Measurements from ENCODE around the gene PRKCA. TPM values are rescaled to one million over a fixed set of nuclear protein-coding genes. Genes with fewer than 3 reads are reported as not detected.

The PRKCA gene
- total RNA-seq, 1 donor from 2014 or later: 29.0 TPM

GRCh38 chr17:66751771-66752170, 449.4 kb downstream of the PRKCA start:
- Histone ChIP-seq H3K36me3 (peaks cover 2% of the 10 kb centered on the region), H3K27ac (no peak overlapping the region), H3K4me3 (no peak overlapping the region), H3K27me3 (ENCODE audit: low read depth) (no peaks in the 10 kb centered on the region), H3K4me1 (no peaks in the 10 kb centered on the region), H3K9me3 (no peaks in the 10 kb centered on the region)
- intact Hi-C loops (cut with DNase I): no loop called here
- no peak for ATAC-seq
- no peak for TF ChIP-seq CTCF (IDR thresholded peaks at IDR 0.05)
- DNase-seq: no peak

DNA sequence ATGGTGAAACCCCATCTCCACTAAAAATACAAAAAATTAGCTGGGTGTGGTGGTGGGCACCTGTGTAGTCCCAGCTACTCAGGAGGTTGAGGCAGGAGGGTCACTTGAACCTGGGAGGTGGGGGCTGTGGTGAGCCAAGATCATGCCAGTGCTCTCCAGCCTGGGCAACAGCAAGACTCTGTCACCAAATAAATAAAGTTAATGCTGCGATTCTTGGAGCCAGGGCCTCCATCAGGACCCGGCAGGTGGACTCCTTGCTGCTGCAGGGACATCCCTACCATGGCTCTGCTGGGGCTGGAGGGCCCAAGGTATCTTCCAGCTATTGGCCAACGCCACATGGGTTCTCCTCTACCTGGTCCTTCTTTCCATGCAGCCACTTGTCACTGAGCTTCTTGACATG, 450.0 kb downstream of the PRKCA start:
- ATAC-seq (no peak), DNase-seq (no peak)
- intact Hi-C loops (cut with DNase I): no loop called here
- H3K36me3 ChIP-seq: no peaks in the 10 kb centered on the region
- no peaks in the 10 kb centered on the region for H3K27me3 ChIP-seq (ENCODE audit: low read depth)
- TF ChIP-seq CTCF (IDR thresholded peaks at IDR 0.05): no peak
- H3K4me3 ChIP-seq: no peak overlapping the region
- H3K4me1 ChIP-seq: no peaks in the 10 kb centered on the region
- no peaks in the 10 kb centered on the region for H3K9me3 ChIP-seq
- no peak overlapping the region for H3K27ac ChIP-seq

- H3K4me3 ChIP-seq: no peak overlapping the region
- no peaks in the 10 kb centered on the region for H3K27me3 ChIP-seq (ENCODE audit: low read depth)
- H3K36me3 ChIP-seq: no peaks in the 10 kb centered on the region
- H3K4me1 ChIP-seq: no peaks in the 10 kb centered on the region
- intact Hi-C loops (cut with DNase I): no loop called here
- H3K27ac ChIP-seq: no peak overlapping the region
- ATAC-seq (no peak), DNase-seq (no peak)
- no peaks in the 10 kb centered on the region for H3K9me3 ChIP-seq
- TF ChIP-seq CTCF (IDR thresholded peaks at IDR 0.05): no peak
Measured at GRCh38 chr17:66753126-66753920, 450.9 kb downstream of the PRKCA start.

DNA sequence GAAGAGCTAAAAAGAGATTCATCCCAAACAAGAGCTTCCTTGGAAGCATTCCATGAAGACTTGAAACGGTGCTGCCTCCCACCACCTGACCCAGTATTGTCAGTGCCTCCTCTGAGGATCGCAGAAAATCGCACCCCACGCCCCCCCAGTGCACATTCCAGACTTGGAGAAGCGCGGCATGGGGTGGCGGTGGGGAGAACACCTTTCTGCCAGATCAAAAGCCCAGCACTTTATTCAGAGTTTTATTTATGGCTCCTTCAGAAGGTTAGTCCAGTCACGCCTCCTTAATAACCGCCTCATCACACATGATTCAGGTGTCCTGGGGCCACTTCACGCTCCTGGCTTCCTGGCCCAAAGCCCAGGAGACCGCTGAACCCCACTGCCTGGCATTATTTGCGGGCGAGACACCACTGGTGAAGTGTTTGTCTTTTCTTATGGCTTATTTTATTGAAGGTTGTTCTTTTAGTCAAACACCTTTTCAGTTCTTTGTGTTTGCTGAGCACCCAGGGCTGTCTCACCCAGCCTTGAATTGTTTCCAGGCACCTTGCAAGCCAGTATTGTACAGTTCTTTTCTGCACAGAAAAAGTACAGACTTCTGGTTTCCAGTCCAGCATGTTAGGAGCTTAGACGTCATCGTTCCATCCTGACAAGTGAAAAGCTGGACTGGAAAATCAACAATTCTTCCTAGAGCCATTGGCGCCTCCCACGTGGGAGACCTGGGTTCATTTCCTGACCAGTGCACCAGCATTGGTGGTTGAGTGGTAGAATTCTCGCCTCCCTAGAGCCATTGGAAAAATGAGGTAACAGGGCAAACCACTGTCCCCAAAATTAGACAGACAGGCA, 452.9 kb downstream of the PRKCA start:
- Histone ChIP-seq H3K27me3 (ENCODE audit: low read depth) (no peaks in the 10 kb centered on the region), H3K9me3 (no peaks in the 10 kb centered on the region), H3K4me3 (no peak overlapping the region), H3K4me1 (no peaks in the 10 kb centered on the region), H3K36me3 (no peaks in the 10 kb centered on the region), H3K27ac (no peak overlapping the region)
- ATAC-seq (peak in 1 of 2 donors; percentile 26), DNase-seq (no peak)
- no peak for TF ChIP-seq CTCF (IDR thresholded peaks at IDR 0.05)
- intact Hi-C loops (cut with DNase I): no loop called here

DNA sequence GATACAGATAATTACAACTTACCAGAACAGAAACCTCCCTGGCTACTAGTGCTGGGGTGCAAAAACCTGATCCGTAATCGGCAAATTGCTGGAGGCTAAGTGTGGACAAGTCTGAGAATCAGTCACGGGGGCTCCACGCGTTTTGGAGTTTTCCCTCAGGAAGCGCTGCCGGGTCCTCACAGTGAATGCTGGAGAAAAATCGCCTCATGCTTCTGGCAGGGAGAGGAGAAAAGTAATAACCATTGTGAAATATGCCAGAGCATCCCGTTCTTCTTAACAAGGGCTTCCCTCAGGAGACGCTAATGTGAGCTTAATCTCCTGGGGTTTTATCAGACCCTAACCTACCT, 453.5 kb downstream of the PRKCA start:
- H3K27ac ChIP-seq: no peak overlapping the region

More for the DNA sequence above, 453.5 kb downstream of the PRKCA start:
- no peaks in the 10 kb centered on the region for H3K9me3 ChIP-seq
- no peak for TF ChIP-seq CTCF (IDR thresholded peaks at IDR 0.05)
- no peaks in the 10 kb centered on the region for H3K36me3 ChIP-seq
- DNase-seq (no peak), ATAC-seq (no peak)
- H3K4me3 ChIP-seq: no peak overlapping the region
- intact Hi-C loops (cut with DNase I): no loop called here
- no peaks in the 10 kb centered on the region for H3K27me3 ChIP-seq (ENCODE audit: low read depth)
- H3K4me1 ChIP-seq: no peaks in the 10 kb centered on the region
